LHCN-M2 (cell line): ENCODE results near the gene AVEN. TPM values are rescaled to one million over a fixed set of nuclear protein-coding genes. Genes with fewer than 3 reads are reported as not detected.
"Not testable (repeated sequence)": the region's sequence is repeated elsewhere in the genome, so short reads cannot be mapped to it uniquely, and the experiment has no call there.

Experiments used
- DNase-seq: peaks from one replicate; pipeline ENCODE4 v3.0.0-alpha.2; 2012; ENCODE audit warnings: low read depth
- polyA plus RNA-seq: library from polyadenylated mRNA; unstranded; fragments of >200 nt; gene quantifications from one replicate; pipeline ENCODE4 v1.2.1, GENCODE V29; 2012; ENCODE audit warnings: missing spikeins
- total RNA-seq: library from RNA; depleted of rRNA; stranded (reverse); fragments of >200 nt; gene quantifications from 2 replicates; pipeline ENCODE4 v1.2.3, GENCODE V29; 2014; rRNA removed

AVEN gene
- 37.8 TPM in 2 replicates for total RNA-seq
- polyA plus RNA-seq = 41.4 TPM

- DNase-seq = no peak
Observed at GRCh38 chr15:34038871-34039789, at the start of gene AVEN. TSS of gene AVEN (minus strand) at chr15:34039204. CDS start at chr15:34039046, 158 bp downstream.

- peak; percentile 91 for DNase-seq
Observed at GRCh38 chr15:34085746-34086145, 46.7 kb upstream of the AVEN start.

GRCh38 chr15:34084086-34084485 lies 45.1 kb upstream of the AVEN start:
- peak; percentile 81 for DNase-seq

- DNase-seq = no peak
Observed at GRCh38 chr15:34079904-34080303, 40.9 kb upstream of the AVEN start.

GRCh38 chr15:34078900-34079299 lies 39.9 kb upstream of the AVEN start:
- no peak for DNase-seq

GRCh38 chr15:34076785-34077184 lies 37.8 kb upstream of the AVEN start:
- no peak for DNase-seq

GRCh38 chr15:34070003-34070402 lies 31.0 kb upstream of the AVEN start:
- DNase-seq = no peak

GRCh38 chr15:34065941-34066340 lies 26.9 kb upstream of the AVEN start:
- DNase-seq = no peak

GRCh38 chr15:34065261-34065660 lies 26.3 kb upstream of the AVEN start:
- DNase-seq = no peak

GRCh38 chr15:34064438-34064837 lies 25.4 kb upstream of the AVEN start:
- DNase-seq = no peak

- DNase-seq = no peak
Observed at GRCh38 chr15:34059946-34060345, 20.9 kb upstream of the AVEN start.

GRCh38 chr15:34059476-34059875 lies 20.5 kb upstream of the AVEN start:
- DNase-seq = no peak

GRCh38 chr15:34056911-34057310 lies 17.9 kb upstream of the AVEN start:
- no peak for DNase-seq

- peak; percentile 74 for DNase-seq
Observed at GRCh38 chr15:34055868-34056595, 17.0 kb upstream of the AVEN start.

- no peak for DNase-seq
Observed at GRCh38 chr15:34054081-34054707, 15.2 kb upstream of the AVEN start.

GRCh38 chr15:34050385-34050784 lies 11.4 kb upstream of the AVEN start:
- not testable (repeated sequence) for DNase-seq

GRCh38 chr15:34049112-34049511 lies 10.1 kb upstream of the AVEN start:
- peak; percentile 90 for DNase-seq

- peak; percentile 95 for DNase-seq
Observed at GRCh38 chr15:34047893-34048775, 9.1 kb upstream of the AVEN start.

GRCh38 chr15:34046471-34047145 lies 7.6 kb upstream of the AVEN start:
- DNase-seq = no peak

GRCh38 chr15:34043813-34044212 lies 4.8 kb upstream of the AVEN start:
- no peak for DNase-seq

GRCh38 chr15:34043391-34043790 lies 4.4 kb upstream of the AVEN start:
- DNase-seq = no peak
